Trophoblast cell (in vitro differentiated cells and primary cell): Measurements from ENCODE around the gene SLITRK1. TPM values are rescaled to one million over a fixed set of nuclear protein-coding genes. Genes with fewer than 3 reads are reported as not detected.

Source experiments
- DNase-seq, 2 donors: peaks; one replicate each; pipeline ENCODE4 v3.0.0-alpha.2; 2016
- H2AFZ ChIP-seq: 2 replicates; pipeline ENCODE4 v1.6.1; 2013; ENCODE audit warnings: low read length, moderate library complexity, mild to moderate bottlenecking; ENCODE audit not compliant: insufficient read depth, poor library complexity
- H2AK5ac ChIP-seq: 2 replicates; pipeline ENCODE4 v1.6.1; 2013; ENCODE audit warnings: mild to moderate bottlenecking, low read length
- H2BK120ac ChIP-seq: 2 replicates; pipeline ENCODE4 v1.6.1; 2013; ENCODE audit warnings: low read length, mild to moderate bottlenecking, moderate library complexity; ENCODE audit not compliant: insufficient read depth, poor library complexity
- H2BK12ac ChIP-seq: 2 replicates; pipeline ENCODE4 v1.6.1; 2013; ENCODE audit warnings: mild to moderate bottlenecking, low read length, moderate library complexity
- H2BK5ac ChIP-seq: 2 replicates; pipeline ENCODE4 v1.6.1; 2013; ENCODE audit warnings: low read length, low read depth, moderate library complexity, mild to moderate bottlenecking; ENCODE audit not compliant: poor library complexity
- H3K14ac ChIP-seq: 2 replicates; pipeline ENCODE4 v1.6.1; 2013; ENCODE audit warnings: mild to moderate bottlenecking, low read length
- H3K18ac ChIP-seq: 2 replicates; pipeline ENCODE4 v1.6.1; 2013; ENCODE audit warnings: mild to moderate bottlenecking, low read length
- H3K23ac ChIP-seq: 2 replicates; pipeline ENCODE4 v1.6.1; 2013; ENCODE audit warnings: low read length
- H3K27ac ChIP-seq: 2 replicates; pipeline ENCODE4 v1.5.1; 2013; ENCODE audit warnings: low read depth, mild to moderate bottlenecking, inconsistent platforms, low read length, moderate library complexity
- H3K27me3 ChIP-seq: 2 replicates; pipeline ENCODE4 v1.6.1; 2013; ENCODE audit warnings: inconsistent platforms, mild to moderate bottlenecking, low read length, moderate library complexity; ENCODE audit not compliant: insufficient read depth
- H3K36me3 ChIP-seq, 2 experiments: 1 replicate in 1 of 2; 2 replicates in 1 of 2; pipeline ENCODE4 v1.6.1; 2013; ENCODE audit warnings: low read length in 2 of 2, mild to moderate bottlenecking in 2 of 2, moderate library complexity in 1 of 2; ENCODE audit not compliant: insufficient read depth in 2 of 2, control insufficient read depth in 1 of 2
- H3K4ac ChIP-seq: 2 replicates; pipeline ENCODE4 v1.6.1; 2013; ENCODE audit warnings: low read depth, mild to moderate bottlenecking, low read length, moderate library complexity
- H3K4me1 ChIP-seq, 2 experiments: 1 replicate in 1 of 2; 2 replicates in 1 of 2; pipeline ENCODE4 v1.6.1; 2013; ENCODE audit warnings: low read length in 2 of 2, mild to moderate bottlenecking in 2 of 2, moderate library complexity in 1 of 2; ENCODE audit not compliant: insufficient read depth in 2 of 2, control insufficient read depth in 1 of 2
- H3K4me2 ChIP-seq: 2 replicates; pipeline ENCODE4 v1.6.1; 2013; ENCODE audit warnings: inconsistent platforms, mild to moderate bottlenecking, low read length, moderate library complexity
- H3K4me3 ChIP-seq: 2 replicates; pipeline ENCODE4 v1.5.1; 2013; ENCODE audit warnings: mild to moderate bottlenecking, low read depth, low read length, inconsistent platforms
- H3K79me1 ChIP-seq: one replicate; pipeline ENCODE4 v1.6.1; 2013; ENCODE audit warnings: low read length
- H3K79me2 ChIP-seq: 2 replicates; pipeline ENCODE4 v1.6.1; 2013; ENCODE audit warnings: low read length, mild to moderate bottlenecking; ENCODE audit not compliant: control insufficient read depth, insufficient read depth, poor library complexity
- H3K9ac ChIP-seq: 2 replicates; pipeline ENCODE4 v1.6.1; 2013; ENCODE audit warnings: mild to moderate bottlenecking, low read length
- H3K9me3 ChIP-seq: 2 replicates; pipeline ENCODE4 v1.6.1; 2013; ENCODE audit warnings: low read depth, mild to moderate bottlenecking, control low read depth, inconsistent platforms, low read length; ENCODE audit not compliant: insufficient read depth
- H4K12ac ChIP-seq: 2 replicates; pipeline ENCODE4 v1.6.1; 2013; ENCODE audit warnings: low read depth, mild to moderate bottlenecking, low read length, moderate library complexity
- H4K8ac ChIP-seq: 2 replicates; pipeline ENCODE4 v1.6.1; 2013; ENCODE audit warnings: low read depth, mild to moderate bottlenecking, low read length, moderate library complexity
- H4K91ac ChIP-seq: one replicate; pipeline ENCODE4 v1.6.1; 2013; ENCODE audit warnings: low read depth, mild to moderate bottlenecking, low read length, moderate library complexity
- WGBS: extraction: QIAGEN DNeasy Blood & Tissue Kit; methylation state at CpG from one replicate; pipeline ENCODE4 v1.1.7; 2013; ENCODE audit warnings: missing lambda C conversion rate; ENCODE audit not compliant: insufficient read length, insufficient coverage; ENCODE audit errors: extremely low coverage; 5-methylcytosine and 5-hydroxymethylcytosine counted together
- polyA plus RNA-seq: library from polyadenylated mRNA; stranded (reverse); fragments of 200-250 nt; gene quantifications from 2 replicates; pipeline ENCODE4 v1.2.3, GENCODE V29; 2013

The SLITRK1 gene
- polyA plus RNA-seq: not detected in 2 replicates

DNA sequence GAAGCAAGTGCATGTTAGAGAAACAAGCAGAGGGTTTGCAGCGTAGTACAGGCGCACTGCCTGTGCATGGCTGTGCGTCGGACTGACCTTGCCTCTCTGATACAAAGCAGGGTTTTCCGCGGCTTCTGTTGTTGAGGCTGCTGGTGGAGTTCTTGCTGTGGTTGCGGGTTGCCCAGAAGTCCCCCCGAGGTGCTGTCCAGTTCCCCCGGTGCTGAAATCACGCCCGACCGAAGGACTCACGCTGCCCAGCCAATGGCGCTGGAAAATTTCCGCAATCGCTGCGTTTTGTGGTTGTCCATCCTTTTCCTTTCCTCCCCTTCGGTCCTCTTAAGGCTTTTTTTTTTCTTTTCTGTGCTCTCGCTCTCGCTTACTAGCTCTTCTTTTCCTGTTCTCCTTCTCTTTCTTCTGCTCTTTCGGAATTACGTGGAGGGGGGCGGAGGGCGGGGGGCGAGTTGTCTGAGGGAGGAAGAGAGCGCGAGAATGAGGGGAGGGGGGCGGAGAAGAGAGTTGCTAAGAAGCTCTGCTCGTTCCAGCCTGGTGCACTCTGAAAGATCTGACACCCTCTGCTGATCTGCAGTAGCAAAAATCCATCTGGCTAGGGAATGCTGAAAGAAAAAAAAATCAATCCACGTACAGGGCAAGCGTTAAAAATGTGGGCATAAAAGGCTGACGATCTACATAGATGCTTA is at the start of gene SLITRK1:
SLITRK1 (minus strand) TSS at position 558 of the 689 bp plus-strand sequence. CDS start 967 bp downstream, outside the sequence.
- Histone ChIP-seq H3K4me1 (no peaks in the 10 kb centered on the region), H2BK5ac (no peak within 1 kb of the TSS), H3K27ac (no peak within 1 kb of the TSS), H4K91ac (no peak within 1 kb of the TSS), H2BK12ac (no peak within 1 kb of the TSS), H3K4me3 (no peak within 1 kb of the TSS), H3K79me1 (no peaks in the 10 kb centered on the region), H3K23ac (no peak within 1 kb of the TSS), H3K14ac (no peak within 1 kb of the TSS), H3K4ac (no peak within 1 kb of the TSS), H3K27me3 (peaks cover 28% of the 10 kb centered on the region), H3K18ac (no peak within 1 kb of the TSS), H3K4me2 (peak within 1 kb of the TSS; percentile 56), H2AK5ac (no peak within 1 kb of the TSS), H3K36me3 (no peaks in the 10 kb centered on the region), H3K9ac (no peak within 1 kb of the TSS), H2AFZ (no peak within 1 kb of the TSS), H3K79me2 (no peaks in the 10 kb centered on the region), H4K8ac (no peak within 1 kb of the TSS), H3K9me3 (peaks cover 1% of the 10 kb centered on the region), H2BK120ac (no peak within 1 kb of the TSS), H4K12ac (no peak within 1 kb of the TSS)
- no CpG with 5 or more reads among the region's 32 CpGs for WGBS
- no peak for DNase-seq

DNA sequence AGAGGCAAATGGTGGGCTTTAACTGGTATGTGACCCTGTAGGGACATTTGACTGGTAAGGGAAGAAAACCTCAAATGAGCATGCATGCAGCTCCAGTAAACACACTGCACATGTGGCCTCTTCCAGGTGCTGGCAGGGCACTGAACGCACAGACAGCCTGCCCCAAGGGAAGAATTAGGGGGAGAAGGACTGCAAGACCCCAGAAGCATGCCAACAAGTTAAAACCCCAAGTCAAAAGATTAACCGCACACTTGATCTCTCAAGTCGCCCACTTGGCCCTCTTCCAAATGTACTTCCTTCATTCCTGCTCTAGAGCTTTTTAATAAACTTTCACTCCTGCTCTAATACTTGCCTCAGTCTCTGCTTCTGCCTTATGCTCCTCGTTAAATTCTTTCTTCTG is 46.9 kb upstream of the SLITRK1 start:
- Histone ChIP-seq H3K79me2 (no peaks in the 10 kb centered on the region), H2BK5ac (no peak overlapping the region), H2BK120ac (no peak overlapping the region), H4K8ac (no peak overlapping the region), H3K18ac (no peak overlapping the region), H2AFZ (no peak overlapping the region), H3K27ac (no peak overlapping the region), H3K4me1 (no peaks in the 10 kb centered on the region), H3K9ac (no peak overlapping the region), H3K79me1 (no peaks in the 10 kb centered on the region), H3K9me3 (no peaks in the 10 kb centered on the region), H3K23ac (no peak overlapping the region), H3K4me2 (no peak overlapping the region), H2BK12ac (no peak overlapping the region), H3K27me3 (no peaks in the 10 kb centered on the region), H3K14ac (no peak overlapping the region), H4K12ac (no peak overlapping the region), H4K91ac (no peak overlapping the region), H2AK5ac (no peak overlapping the region), H3K36me3 (no peaks in the 10 kb centered on the region), H3K4me3 (no peak overlapping the region), H3K4ac (no peak overlapping the region)
- WGBS: no CpG with 5 or more reads among the region's 4 CpGs
- no peak for DNase-seq

GRCh38 chr13:83919775-83920174 is 37.5 kb upstream of the SLITRK1 start:
- H3K4me2 ChIP-seq: no peak overlapping the region
- no peaks in the 10 kb centered on the region for H3K36me3 ChIP-seq
- H3K4ac ChIP-seq: no peak overlapping the region
- no peak overlapping the region for H4K12ac ChIP-seq
- H3K79me2 ChIP-seq: no peaks in the 10 kb centered on the region
- H2BK5ac ChIP-seq: no peak overlapping the region
- no peak overlapping the region for H4K91ac ChIP-seq
- no peak overlapping the region for H3K18ac ChIP-seq
- H3K14ac ChIP-seq: no peak overlapping the region
- H2BK120ac ChIP-seq: no peak overlapping the region
- H3K4me1 ChIP-seq: no peaks in the 10 kb centered on the region
- no peaks in the 10 kb centered on the region for H3K9me3 ChIP-seq
- H3K79me1 ChIP-seq: no peaks in the 10 kb centered on the region
- no peak overlapping the region for H2BK12ac ChIP-seq
- no peak for DNase-seq
- no CpG with 5 or more reads among the region's 6 CpGs for WGBS
- no peak overlapping the region for H2AFZ ChIP-seq
- H3K4me3 ChIP-seq: no peak overlapping the region
- no peak overlapping the region for H3K27ac ChIP-seq
- no peak overlapping the region for H3K23ac ChIP-seq
- H2AK5ac ChIP-seq: no peak overlapping the region
- H4K8ac ChIP-seq: no peak overlapping the region
- H3K27me3 ChIP-seq: no peaks in the 10 kb centered on the region
- no peak overlapping the region for H3K9ac ChIP-seq

DNA sequence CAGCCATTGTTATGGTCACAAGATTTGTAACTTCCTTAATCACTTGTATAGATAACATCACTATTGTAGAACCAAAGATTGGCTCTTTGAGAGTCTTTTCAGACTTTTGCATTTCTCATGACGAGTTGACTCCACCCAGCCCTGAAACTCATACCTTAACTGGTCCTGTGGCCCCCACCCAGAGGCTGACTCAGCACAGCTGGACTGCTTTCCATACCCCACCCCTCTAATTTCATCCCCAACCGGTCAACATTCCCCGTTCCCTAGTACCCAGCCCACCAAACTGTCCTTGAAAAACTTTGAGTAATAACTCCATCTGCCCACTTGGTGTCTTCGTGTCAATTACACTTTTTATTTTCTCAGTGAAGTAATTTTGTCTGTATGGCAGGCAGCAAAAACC is 32.1 kb upstream of the SLITRK1 start:
- H3K4me1 ChIP-seq: no peaks in the 10 kb centered on the region
- no peak overlapping the region for H3K27ac ChIP-seq
- H2AK5ac ChIP-seq: no peak overlapping the region
- no peak for DNase-seq
- no peaks in the 10 kb centered on the region for H3K27me3 ChIP-seq
- no peak overlapping the region for H3K9ac ChIP-seq
- no peak overlapping the region for H2BK12ac ChIP-seq
- H3K14ac ChIP-seq: no peak overlapping the region
- H3K4me3 ChIP-seq: no peak overlapping the region
- H4K12ac ChIP-seq: no peak overlapping the region
- no peaks in the 10 kb centered on the region for H3K79me1 ChIP-seq
- no peaks in the 10 kb centered on the region for H3K79me2 ChIP-seq
- no peaks in the 10 kb centered on the region for H3K36me3 ChIP-seq
- no peak overlapping the region for H2AFZ ChIP-seq
- no peak overlapping the region for H2BK5ac ChIP-seq
- no peak overlapping the region for H4K8ac ChIP-seq
- H2BK120ac ChIP-seq: no peak overlapping the region
- H4K91ac ChIP-seq: no peak overlapping the region
- no peak overlapping the region for H3K18ac ChIP-seq
- H3K23ac ChIP-seq: no peak overlapping the region
- H3K9me3 ChIP-seq: no peaks in the 10 kb centered on the region
- H3K4ac ChIP-seq: no peak overlapping the region
- WGBS: no CpG with 5 or more reads among the region's 4 CpGs
- no peak overlapping the region for H3K4me2 ChIP-seq
